ENCODE results near the gene CMPK1.

The CMPK1 gene

GRCh38 chr1:47396671-47397196, 63.1 kb downstream of the CMPK1 start:
- TF ChIP-seq CTCF (IDR thresholded peaks at IDR 0.05; ENCODE audit: low read depth, low read length): no peak
- no peak for DNase-seq (ENCODE audit: extremely low read depth, low read depth)

GRCh38 chr1:47399138-47399845, 65.7 kb downstream of the CMPK1 start:
- TF ChIP-seq CTCF (IDR thresholded peaks at IDR 0.05; ENCODE audit: low read depth, low read length): no peak
- DNase-seq (ENCODE audit: extremely low read depth, low read depth): no peak

- DNase-seq (ENCODE audit: extremely low read depth, low read depth): no peak
- no peak for TF ChIP-seq CTCF (IDR thresholded peaks at IDR 0.05; ENCODE audit: low read depth, low read length)
Measured at GRCh38 chr1:47399846-47400155, 66.2 kb downstream of the CMPK1 start.

GRCh38 chr1:47401761-47402160, 68.2 kb downstream of the CMPK1 start:
- no peak for DNase-seq (ENCODE audit: extremely low read depth, low read depth)
- no peak for TF ChIP-seq CTCF (IDR thresholded peaks at IDR 0.05; ENCODE audit: low read depth, low read length)

DNA sequence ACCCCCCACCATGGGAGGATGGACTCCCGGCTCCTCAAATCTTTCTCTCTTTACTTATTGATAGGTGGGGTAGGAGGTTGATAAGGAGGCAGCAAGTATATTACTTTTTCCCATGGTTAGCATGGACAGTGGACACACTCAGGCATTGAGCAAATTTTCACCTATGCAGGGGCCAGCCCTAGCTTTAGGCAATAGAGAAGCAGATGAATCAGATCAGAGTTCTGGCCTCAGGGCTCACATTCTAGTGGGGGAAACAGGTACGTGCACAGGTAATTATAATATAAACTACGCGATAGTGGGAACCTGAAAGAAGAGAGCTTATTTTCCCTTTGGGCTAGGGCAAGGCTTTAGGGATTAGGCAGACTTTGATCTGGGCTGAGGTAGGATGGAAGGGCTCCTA, 69.0 kb downstream of the CMPK1 start:
- TF ChIP-seq CTCF (IDR thresholded peaks at IDR 0.05; ENCODE audit: low read depth, low read length): no peak
- DNase-seq (ENCODE audit: extremely low read depth, low read depth): no peak

- no peak for TF ChIP-seq CTCF (IDR thresholded peaks at IDR 0.05; ENCODE audit: low read depth, low read length)
- DNase-seq (ENCODE audit: extremely low read depth, low read depth): no peak
Measured at GRCh38 chr1:47403321-47403910, 69.8 kb downstream of the CMPK1 start.

GRCh38 chr1:47405697-47406096, 72.1 kb downstream of the CMPK1 start:
- TF ChIP-seq CTCF (IDR thresholded peaks at IDR 0.05; ENCODE audit: low read depth, low read length): no peak
- no peak for DNase-seq (ENCODE audit: extremely low read depth, low read depth)
